Stomach (tissue), 9 donors: Measurements from ENCODE around the gene S100A2. TPM values are rescaled to one million over a fixed set of nuclear protein-coding genes. Genes with fewer than 3 reads are reported as not detected.

Source experiments
- DNase-seq, 2 donors: peaks; one replicate each; pipeline versions ENCODE4 v3.0.0 to v3.0.0-alpha.2; 2013 to 2019
- H3K27ac ChIP-seq, 5 donors: fragments of 200-600 bp in 4 of 5; sonication (generic) in 4 of 5; one replicate each; pipeline ENCODE4 v1.5.1; 2013 to 2019; ENCODE audit warnings: mild to moderate bottlenecking in 1 of 5, moderate library complexity in 1 of 5
- H3K27me3 ChIP-seq, 3 donors: fragments of 200-600 bp; sonication (generic); one replicate each; pipeline ENCODE4 v1.5.1; 2017 to 2019; ENCODE audit warnings: mixed run types in 1 of 3
- H3K36me3 ChIP-seq, 4 donors: fragments of 200-600 bp; sonication (generic); 1 replicate in 3 of 4; 2 replicates in 1 of 4; pipeline ENCODE4 v1.5.1; 2016 to 2019
- H3K4me1 ChIP-seq, 4 donors: fragments of 200-600 bp; sonication (generic); one replicate each; pipeline ENCODE4 v1.5.1; 2016 to 2019
- H3K4me3 ChIP-seq, 4 donors: fragments of 200-600 bp; sonication (generic) in 3 of 4; one replicate each; pipeline ENCODE4 v1.5.1; 2016 to 2019; ENCODE audit warnings: mild to moderate bottlenecking in 1 of 4
- H3K9me3 ChIP-seq, 4 donors: fragments of 200-600 bp; sonication (generic); one replicate each; pipeline ENCODE4 v1.5.1; 2016 to 2019
- EP300 ChIP-seq: sonication (generic); formaldehyde crosslinking; IDR thresholded peaks from one replicate; pipeline ENCODE4 v1.6.1; 2017; ENCODE audit warnings: antibody characterized with exemption
- POLR2A ChIP-seq, 4 donors: fragments of 450-650 bp; IDR thresholded peaks; one replicate each; pipeline ENCODE4 v1.6.1; 2016; ENCODE audit warnings: antibody characterized with exemption in 4 of 4, control low read depth in 2 of 4, mild to moderate bottlenecking in 1 of 4, moderate library complexity in 1 of 4
- POLR2AphosphoS5 ChIP-seq, 3 donors: sonication (generic); formaldehyde crosslinking; IDR thresholded peaks; one replicate each; pipeline ENCODE4 v1.6.1; 2016; ENCODE audit warnings: antibody characterized with exemption in 3 of 3
- WGBS, 5 donors: extraction: QIAGEN DNeasy Blood & Tissue Kit in 3 of 5; methylation state at CpG; one replicate each; pipeline versions ENCODE4 v1.1.5 to v1.1.7; 2013 to 2018; 5-methylcytosine and 5-hydroxymethylcytosine counted together
- intact Hi-C: fragments of 100-400 bp; cut with DNase I; formaldehyde crosslinking; loops from one replicate; pipeline ENCODE4 v1.15.1; 2023; ENCODE audit warnings: low total_unique reads
- polyA plus RNA-seq, 3 donors: library from polyadenylated mRNA; stranded (reverse); fragments of 200-250 nt; gene quantifications; one replicate each; pipeline ENCODE4 v1.2.3, GENCODE V29; 2013
- total RNA-seq, 5 donors: library from RNA; depleted of rRNA; stranded (reverse); fragments of >200 nt; gene quantifications; one replicate each; pipeline versions ENCODE4 v1.1.0 to v1.2.3, GENCODE V29; 2014 to 2016
- TF ChIP-seq, protein P1 (sequence below), 7 experiments: fragments of 450-650 bp in 4 of 7; fragments of 200-600 bp in 3 of 7; sonication (generic) in 3 of 7; IDR thresholded peaks; one replicate each; pipeline ENCODE4 v1.5.1; 2016 to 2019; ENCODE audit warnings: antibody characterized with exemption in 7 of 7, control low read depth in 2 of 7, mild to moderate bottlenecking in 1 of 7
- donor health status: healthy with polysubstance abuse.
- donor health status: Bipolar disorder and iron deficiency.
- donor health status: healthy.

S100A2 gene
- total and polyA plus RNA-seq, 8 donors = 2.2 to 1,809 (median 8.3) TPM; not detected in 3

DNA sequence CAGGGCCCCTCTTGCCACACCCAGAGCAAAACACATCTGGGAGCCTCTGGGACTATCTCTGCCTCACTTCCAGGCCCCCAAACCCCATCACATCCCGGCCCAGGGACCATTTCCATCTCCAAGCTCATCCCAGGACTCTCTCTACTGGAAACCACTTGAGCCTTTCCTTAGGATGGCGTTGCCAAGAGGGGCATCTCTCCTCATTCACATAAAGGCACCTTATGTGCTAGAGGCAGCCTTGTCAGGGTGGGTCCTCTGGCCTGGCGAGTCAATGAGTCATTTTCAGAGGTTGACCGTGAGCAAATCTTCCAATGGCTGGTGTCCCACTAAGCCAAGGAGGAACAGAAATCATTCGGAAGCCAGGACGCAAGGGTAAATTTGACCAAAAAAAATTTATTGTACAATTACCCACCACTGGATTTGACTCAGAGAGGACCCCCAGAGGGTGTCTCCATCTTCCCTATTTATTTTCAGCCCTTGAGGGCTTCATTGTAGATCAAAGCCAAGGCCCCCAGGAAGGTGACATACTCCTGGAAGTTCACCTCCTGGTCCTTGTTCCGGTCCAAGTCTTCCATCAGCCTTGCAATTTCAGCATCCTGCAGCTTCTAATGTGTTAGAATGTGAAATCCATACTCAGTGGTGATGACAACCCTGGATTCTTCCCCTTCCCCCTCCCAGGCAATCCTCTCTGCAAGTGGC is 31.3 kb downstream of the S100A2 start:
- intact Hi-C loops = loop anchor here (5.0 kb wide), 1 partner anchor 33 kb away; the partner anchor contains the start of gene S100A2
- Histone ChIP-seq H3K4me1 (peaks cover 46 to 53% (median 50%) of the 10 kb centered on the region in 4 donors), H3K4me3 (peak overlapping the region; percentile 55 to 78 (median 76)), H3K36me3 (peaks cover 0 to 9% (median 0%) of the 10 kb centered on the region in 4 donors), H3K27me3 (no peaks in the 10 kb centered on the region), H3K9me3 (no peaks in the 10 kb centered on the region), H3K27ac (peak overlapping the region; percentile 91 to 99 (median 99))
- DNase-seq = no peak
- WGBS, 5 donors = 54 to 75% (median 71%) methylated on average over 7 of the region's 7 CpGs
- TF ChIP-seq POLR2A (IDR thresholded peaks at IDR 0.05) = no peak
- peak in 2 of 3 donors; percentile 7 to 20 for TF ChIP-seq POLR2AphosphoS5 (IDR thresholded peaks at IDR 0.05)
- TF ChIP-seq, protein P1, sequence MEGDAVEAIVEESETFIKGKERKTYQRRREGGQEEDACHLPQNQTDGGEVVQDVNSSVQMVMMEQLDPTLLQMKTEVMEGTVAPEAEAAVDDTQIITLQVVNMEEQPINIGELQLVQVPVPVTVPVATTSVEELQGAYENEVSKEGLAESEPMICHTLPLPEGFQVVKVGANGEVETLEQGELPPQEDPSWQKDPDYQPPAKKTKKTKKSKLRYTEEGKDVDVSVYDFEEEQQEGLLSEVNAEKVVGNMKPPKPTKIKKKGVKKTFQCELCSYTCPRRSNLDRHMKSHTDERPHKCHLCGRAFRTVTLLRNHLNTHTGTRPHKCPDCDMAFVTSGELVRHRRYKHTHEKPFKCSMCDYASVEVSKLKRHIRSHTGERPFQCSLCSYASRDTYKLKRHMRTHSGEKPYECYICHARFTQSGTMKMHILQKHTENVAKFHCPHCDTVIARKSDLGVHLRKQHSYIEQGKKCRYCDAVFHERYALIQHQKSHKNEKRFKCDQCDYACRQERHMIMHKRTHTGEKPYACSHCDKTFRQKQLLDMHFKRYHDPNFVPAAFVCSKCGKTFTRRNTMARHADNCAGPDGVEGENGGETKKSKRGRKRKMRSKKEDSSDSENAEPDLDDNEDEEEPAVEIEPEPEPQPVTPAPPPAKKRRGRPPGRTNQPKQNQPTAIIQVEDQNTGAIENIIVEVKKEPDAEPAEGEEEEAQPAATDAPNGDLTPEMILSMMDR (IDR thresholded peaks at IDR 0.05) = no peak

DNA sequence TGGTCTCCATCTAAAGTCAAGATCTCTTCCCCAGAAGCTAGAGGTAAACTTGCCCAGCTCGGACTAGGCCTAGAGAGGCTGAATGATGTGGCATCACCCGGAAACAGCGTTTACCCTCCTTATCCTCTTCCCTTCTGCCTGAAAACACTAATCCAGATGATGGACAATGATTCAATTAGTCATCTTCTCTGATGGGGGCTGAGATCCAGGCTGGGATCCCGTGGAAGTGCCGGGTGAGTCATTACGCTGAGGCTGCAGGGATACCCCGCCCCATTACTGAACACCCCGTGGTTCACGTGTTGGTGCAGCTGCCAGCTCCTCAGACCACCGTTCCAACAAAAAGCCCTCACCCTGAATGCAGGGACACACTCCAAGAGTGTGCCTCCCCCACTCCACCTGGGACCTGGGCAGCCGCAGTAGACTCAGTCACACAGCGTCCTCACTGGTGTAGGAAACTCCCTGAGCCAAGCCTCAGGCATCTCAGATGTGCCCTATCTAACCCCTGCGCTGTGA is 31.9 kb downstream of the S100A2 start:
- Histone ChIP-seq H3K36me3 (peaks cover 0 to 9% (median 0%) of the 10 kb centered on the region in 4 donors), H3K4me3 (peak overlapping the region; percentile 55 to 78 (median 76)), H3K9me3 (no peaks in the 10 kb centered on the region), H3K27ac (peak overlapping the region; percentile 91 to 99 (median 99)), H3K27me3 (no peaks in the 10 kb centered on the region), H3K4me1 (peaks cover 46 to 53% (median 50%) of the 10 kb centered on the region in 4 donors)
- TF ChIP-seq, protein P1 (IDR thresholded peaks at IDR 0.05) = no peak
- TF ChIP-seq EP300 (no peak), POLR2A (IDR thresholded peaks at IDR 0.05) (no peak), POLR2AphosphoS5 (IDR thresholded peaks at IDR 0.05) (peak in 1 of 3 donors; percentile 43)
- peak in 1 of 2 donors; percentile 68 for DNase-seq
- whole genome bisulfite sequencing, 5 donors = 30 to 42% (median 37%) methylated on average over 13 of the region's 13 CpGs
- intact Hi-C loops = loop anchor here (5.0 kb wide), 1 partner anchor 34 kb away; the partner anchor contains the start of gene S100A2

DNA sequence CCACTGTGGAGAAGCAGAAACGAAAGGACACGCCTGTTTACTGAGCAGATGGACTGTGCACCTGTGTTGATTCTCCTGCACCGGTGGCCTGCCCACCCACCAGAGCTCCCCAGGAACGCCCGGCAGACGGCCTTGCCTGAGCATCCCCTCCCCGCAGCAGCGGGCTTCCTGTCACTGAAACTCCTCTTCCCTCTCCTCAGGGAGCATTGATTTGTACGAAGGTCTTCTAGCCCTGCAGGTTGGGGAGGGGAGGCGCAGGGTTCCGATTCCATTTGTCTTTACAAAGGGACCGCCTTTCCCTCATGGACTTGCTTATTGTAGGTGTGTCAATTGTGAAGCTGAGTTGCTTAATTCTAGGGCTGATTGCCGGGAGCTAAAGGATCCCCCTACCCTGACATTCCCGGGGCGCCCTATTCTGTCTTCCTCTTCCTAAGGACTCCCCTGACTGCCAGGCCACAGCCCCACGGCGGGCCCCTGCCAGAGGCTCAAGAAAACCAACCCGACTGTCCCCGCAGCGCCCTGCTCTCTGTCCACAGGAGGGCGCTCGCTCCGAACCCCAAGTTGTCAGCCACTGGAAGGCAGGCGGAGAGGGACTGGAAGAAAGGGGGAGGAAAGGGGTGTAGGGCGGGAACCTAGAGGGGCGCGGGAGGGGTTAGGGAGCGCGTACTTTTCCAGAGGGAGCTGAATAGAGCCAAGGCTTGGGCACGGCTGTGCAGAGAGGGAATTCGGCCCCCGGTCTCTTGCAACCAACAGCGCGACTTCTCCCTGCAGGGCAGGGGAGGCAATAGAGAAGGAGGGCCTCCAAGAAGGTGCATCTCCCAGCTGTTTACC is 32.7 kb downstream of the S100A2 start:
- DNase-seq = peak; percentile 88 to 96
- intact Hi-C loops = loop anchor here (5.0 kb wide), 1 partner anchor 34 kb away; the partner anchor contains the start of gene S100A2
- H3K27ac ChIP-seq = peak overlapping the region; percentile 91 to 99 (median 99)
- WGBS, 5 donors = 12 to 14% (median 13%) methylated on average over 34 of the region's 34 CpGs
- peaks cover 46 to 53% (median 50%) of the 10 kb centered on the region in 4 donors for H3K4me1 ChIP-seq
- H3K36me3 ChIP-seq = peaks cover 0 to 9% (median 0%) of the 10 kb centered on the region in 4 donors
- TF ChIP-seq POLR2A (IDR thresholded peaks at IDR 0.05) (no peak), EP300 (no peak), POLR2AphosphoS5 (IDR thresholded peaks at IDR 0.05) (peak; percentile 31 to 49 (median 34))
- TF ChIP-seq, protein P1 (IDR thresholded peaks at IDR 0.05) = peak in 5 of 7 experiments; percentile 81 to 93 (median 85)
- peak overlapping the region; percentile 55 to 78 (median 76) for H3K4me3 ChIP-seq
- no peaks in the 10 kb centered on the region for H3K9me3 ChIP-seq
- H3K27me3 ChIP-seq = no peaks in the 10 kb centered on the region

DNA sequence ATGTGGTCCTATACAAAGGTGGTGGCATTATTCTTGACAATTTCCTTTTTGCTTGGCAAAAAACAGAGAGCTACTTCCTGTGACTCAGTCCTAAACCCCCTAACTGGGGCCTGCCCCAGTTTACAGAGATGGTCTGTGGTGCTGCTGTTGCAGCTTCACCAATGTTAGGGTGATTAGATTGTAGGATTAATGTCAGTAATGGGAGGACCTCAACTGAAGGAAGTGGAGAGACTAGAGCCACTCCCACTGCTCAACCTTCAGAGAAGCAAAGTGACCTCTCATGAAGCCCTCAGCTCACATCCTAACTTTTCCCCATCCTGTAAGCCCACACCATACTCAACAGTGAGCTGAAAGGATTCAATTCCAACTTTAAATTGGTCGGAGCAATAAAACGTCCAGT is 33.5 kb downstream of the S100A2 start:
- intact Hi-C loops = loop anchor here (5.0 kb wide), 1 partner anchor 35 kb away; the partner anchor contains the start of gene S100A2
- Histone ChIP-seq H3K9me3 (no peaks in the 10 kb centered on the region), H3K4me1 (peaks cover 46 to 51% (median 49%) of the 10 kb centered on the region in 4 donors), H3K36me3 (peaks cover 0 to 9% (median 0%) of the 10 kb centered on the region in 4 donors), H3K4me3 (no peak overlapping the region), H3K27me3 (no peaks in the 10 kb centered on the region), H3K27ac (peak overlapping the region; percentile 9 to 99 (median 99))
- TF ChIP-seq POLR2A (IDR thresholded peaks at IDR 0.05) (no peak), EP300 (no peak), POLR2AphosphoS5 (IDR thresholded peaks at IDR 0.05) (no peak)
- TF ChIP-seq, protein P1 (IDR thresholded peaks at IDR 0.05) = no peak
- 53 to 65% (median 54%) methylated on average over 2 of the region's 2 CpGs for WGBS, 5 donors
- DNase-seq = no peak
